GM21619 (cell line): ENCODE results near the gene KLK2.

Experiments used
- ATAC-seq: cut with Tn5 transposase; IDR thresholded peaks from one replicate; pipeline ENCODE4 v1.9.1; 2021; ENCODE audit not compliant: unreplicated experiment

Gene KLK2

GRCh38 chr19:50844296-50844935 lies 28.8 kb upstream of the KLK2 start:
- ATAC-seq, result no peak

GRCh38 chr19:50850738-50851137 lies 22.5 kb upstream of the KLK2 start:
- ATAC-seq, result no peak

DNA sequence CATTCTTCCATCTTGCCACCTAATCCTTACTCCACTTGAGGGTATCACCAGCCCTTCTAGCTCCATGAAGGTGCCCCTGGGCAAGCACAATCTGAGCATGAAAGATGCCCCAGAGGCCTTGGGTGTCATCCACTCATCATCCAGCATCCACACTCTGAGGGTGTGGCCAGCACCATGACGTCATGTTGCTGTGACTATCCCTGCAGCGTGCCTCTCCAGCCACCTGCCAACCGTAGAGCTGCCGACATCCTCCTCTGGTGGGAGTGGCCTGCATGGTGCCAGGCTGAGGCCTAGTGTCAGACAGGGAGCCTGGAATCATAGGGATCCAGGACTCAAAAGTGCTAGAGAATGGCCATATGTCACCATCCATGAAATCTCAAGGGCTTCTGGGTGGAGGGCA lies 21.6 kb upstream of the KLK2 start:
- ATAC-seq, result no peak

- no peak for ATAC-seq
Observed at GRCh38 chr19:50854636-50855410, 18.4 kb upstream of the KLK2 start, which contains the start of gene KLK3. KLK3 (plus strand) TSS chr19:50854915; CDS start chr19:50854956, 41 bp downstream.

DNA sequence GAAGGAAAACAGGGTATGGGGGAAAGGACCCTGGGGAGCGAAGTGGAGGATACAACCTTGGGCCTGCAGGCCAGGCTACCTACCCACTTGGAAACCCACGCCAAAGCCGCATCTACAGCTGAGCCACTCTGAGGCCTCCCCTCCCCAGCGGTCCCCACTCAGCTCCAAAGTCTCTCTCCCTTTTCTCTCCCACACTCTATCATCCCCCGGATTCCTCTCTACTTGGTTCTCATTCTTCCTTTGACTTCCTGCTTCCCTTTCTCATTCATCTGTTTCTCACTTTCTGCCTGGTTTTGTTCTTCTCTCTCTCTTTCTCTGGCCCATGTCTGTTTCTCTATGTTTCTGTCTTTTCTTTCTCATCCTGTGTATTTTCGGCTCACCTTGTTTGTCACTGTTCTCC lies 15.9 kb upstream of the KLK2 start:
- ATAC-seq, result no peak

DNA sequence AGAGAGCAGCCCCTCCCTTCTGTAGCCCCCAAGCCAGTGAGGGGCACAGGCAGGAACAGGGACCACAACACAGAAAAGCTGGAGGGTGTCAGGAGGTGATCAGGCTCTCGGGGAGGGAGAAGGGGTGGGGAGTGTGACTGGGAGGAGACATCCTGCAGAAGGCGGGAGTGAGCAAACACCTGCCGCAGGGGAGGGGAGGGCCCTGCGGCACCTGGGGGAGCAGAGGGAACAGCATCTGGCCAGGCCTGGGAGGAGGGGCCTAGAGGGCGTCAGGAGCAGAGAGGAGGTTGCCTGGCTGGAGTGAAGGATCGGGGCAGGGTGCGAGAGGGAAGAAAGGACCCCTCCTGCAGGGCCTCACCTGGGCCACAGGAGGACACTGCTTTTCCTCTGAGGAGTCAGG lies 14.4 kb upstream of the KLK2 start:
- no peak for ATAC-seq

DNA sequence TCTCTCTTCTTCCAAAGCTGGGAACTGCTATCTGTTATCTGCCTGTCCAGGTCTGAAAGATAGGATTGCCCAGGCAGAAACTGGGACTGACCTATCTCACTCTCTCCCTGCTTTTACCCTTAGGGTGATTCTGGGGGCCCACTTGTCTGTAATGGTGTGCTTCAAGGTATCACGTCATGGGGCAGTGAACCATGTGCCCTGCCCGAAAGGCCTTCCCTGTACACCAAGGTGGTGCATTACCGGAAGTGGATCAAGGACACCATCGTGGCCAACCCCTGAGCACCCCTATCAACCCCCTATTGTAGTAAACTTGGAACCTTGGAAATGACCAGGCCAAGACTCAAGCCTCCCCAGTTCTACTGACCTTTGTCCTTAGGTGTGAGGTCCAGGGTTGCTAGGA lies 13.4 kb upstream of the KLK2 start:
- ATAC-seq, result no peak

GRCh38 chr19:50861010-50861409 lies 12.2 kb upstream of the KLK2 start:
- no peak for ATAC-seq

- no peak for ATAC-seq
Observed at GRCh38 chr19:50861496-50862286, 11.5 kb upstream of the KLK2 start.

DNA sequence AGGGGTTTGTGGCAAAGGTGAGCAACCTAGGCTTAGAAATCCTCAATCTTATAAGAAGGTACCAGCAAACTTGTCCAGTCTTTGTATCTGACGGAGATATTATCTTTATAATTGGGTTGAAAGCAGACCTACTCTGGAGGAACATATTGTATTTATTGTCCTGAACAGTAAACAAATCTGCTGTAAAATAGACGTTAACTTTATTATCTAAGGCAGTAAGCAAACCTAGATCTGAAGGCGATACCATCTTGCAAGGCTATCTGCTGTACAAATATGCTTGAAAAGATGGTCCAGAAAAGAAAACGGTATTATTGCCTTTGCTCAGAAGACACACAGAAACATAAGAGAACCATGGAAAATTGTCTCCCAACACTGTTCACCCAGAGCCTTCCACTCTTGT lies 3.8 kb upstream of the KLK2 start:
- ATAC-seq, result no peak

GRCh38 chr19:50870417-50871089 lies 2.7 kb upstream of the KLK2 start:
- no peak for ATAC-seq

GRCh38 chr19:50874211-50874610 lies 972 bp downstream of the KLK2 start:
- no peak for ATAC-seq

GRCh38 chr19:50875795-50876422 lies 2.7 kb downstream of the KLK2 start:
- no peak for ATAC-seq

- no peak for ATAC-seq
Observed at GRCh38 chr19:50876456-50876855, 3.2 kb downstream of the KLK2 start.

DNA sequence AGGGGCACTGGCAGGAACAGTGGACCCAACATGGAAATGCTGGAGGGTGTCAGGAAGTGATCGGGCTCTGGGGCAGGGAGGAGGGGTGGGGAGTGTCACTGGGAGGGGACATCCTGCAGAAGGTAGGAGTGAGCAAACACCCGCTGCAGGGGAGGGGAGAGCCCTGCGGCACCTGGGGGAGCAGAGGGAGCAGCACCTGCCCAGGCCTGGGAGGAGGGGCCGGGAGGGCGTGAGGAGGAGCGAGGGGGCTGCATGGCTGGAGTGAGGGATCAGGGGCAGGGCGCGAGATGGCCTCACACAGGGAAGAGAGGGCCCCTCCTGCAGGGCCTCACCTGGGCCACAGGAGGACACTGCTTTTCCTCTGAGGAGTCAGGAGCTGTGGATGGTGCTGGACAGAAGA lies 4.1 kb downstream of the KLK2 start:
- ATAC-seq, result no peak

- ATAC-seq, result no peak
Observed at GRCh38 chr19:50878851-50879250, 5.6 kb downstream of the KLK2 start.

DNA sequence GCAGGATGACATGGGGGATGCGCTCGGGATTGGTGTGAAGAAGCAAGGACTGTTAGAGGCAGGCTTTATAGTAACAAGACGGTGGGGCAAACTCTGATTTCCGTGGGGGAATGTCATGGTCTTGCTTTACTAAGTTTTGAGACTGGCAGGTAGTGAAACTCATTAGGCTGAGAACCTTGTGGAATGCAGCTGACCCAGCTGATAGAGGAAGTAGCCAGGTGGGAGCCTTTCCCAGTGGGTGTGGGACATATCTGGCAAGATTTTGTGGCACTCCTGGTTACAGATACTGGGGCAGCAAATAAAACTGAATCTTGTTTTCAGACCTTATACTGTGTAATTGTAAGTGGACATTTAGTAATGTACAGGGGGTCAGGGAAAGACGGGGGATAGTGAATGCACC lies 7.0 kb downstream of the KLK2 start:
- ATAC-seq, result no peak

DNA sequence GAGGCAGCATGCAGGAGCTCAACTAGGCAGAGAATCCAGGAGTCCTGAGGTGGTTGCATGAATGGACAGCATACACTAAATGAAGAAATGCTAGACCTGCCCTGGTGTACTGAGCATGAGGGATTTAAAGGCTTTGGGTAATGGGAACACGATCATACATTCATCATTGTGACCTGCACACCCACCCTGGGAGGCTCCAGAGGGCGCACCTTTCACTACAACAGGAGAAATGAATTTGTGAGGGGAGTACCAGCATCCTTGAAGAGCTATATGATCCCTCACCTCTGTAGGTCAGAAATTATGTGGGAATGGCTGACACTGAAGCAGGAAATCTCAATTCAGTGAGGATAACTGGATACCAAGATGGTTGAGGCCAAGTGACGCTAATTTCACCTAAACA lies 8.9 kb downstream of the KLK2 start:
- ATAC-seq, result no peak

DNA sequence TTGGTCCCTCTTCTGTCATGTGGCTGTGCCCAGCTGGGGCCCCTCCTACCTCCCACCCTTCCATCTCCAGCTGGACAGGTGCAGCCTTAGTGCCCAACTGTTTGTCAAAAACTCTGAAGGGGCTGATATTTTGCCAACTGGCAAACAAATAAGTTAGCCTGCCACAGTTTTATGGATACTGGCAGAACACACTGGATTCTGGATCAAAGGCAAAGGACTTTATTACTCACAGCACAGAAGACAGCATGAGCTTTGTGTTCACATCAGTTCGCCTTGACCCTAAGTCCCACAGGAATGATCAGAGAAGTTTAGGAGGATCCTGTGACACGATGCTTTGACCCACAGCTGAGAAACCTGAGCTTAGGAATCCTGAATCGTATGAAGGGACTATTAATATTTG lies 16.4 kb downstream of the KLK2 start:
- no peak for ATAC-seq

GRCh38 chr19:50890422-50891252 lies 17.4 kb downstream of the KLK2 start:
- no peak for ATAC-seq
